ENCODE data around the gene ZNF799.
"Not testable (repeated sequence)": the region's sequence is repeated elsewhere in the genome, so short reads cannot be mapped to it uniquely, and the experiment has no call there.

Gene ZNF799

GRCh38 chr19:12400633-12401502 is at the start of gene ZNF799:
Gene ZNF799, minus strand, starts transcription at chr19:12401271. Its CDS starts 201 bp downstream, at chr19:12401070.
- no peak for FAIRE-seq

DNA sequence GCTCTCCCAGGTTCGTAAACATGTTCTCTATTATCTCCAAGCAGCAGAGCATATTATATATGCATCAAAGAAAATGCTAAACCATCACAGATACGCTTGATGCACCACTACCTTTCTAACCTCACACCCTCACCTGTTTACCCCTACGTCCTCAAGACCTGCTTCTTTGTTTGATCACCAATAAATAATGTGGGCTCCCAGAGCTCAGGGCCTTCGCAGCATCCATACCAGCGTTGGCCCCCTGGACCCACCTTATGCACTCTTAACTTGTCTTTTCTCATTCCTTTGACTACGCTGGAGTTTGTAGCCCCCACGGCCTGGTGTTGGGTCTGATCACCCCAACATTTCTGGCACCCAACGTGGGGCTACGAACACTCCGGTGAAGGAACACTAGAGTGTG is 49.8 kb upstream of the ZNF799 start:
- no peak for FAIRE-seq

- FAIRE-seq = no peak
Measured at GRCh38 chr19:12448808-12449207, 47.7 kb upstream of the ZNF799 start.

DNA sequence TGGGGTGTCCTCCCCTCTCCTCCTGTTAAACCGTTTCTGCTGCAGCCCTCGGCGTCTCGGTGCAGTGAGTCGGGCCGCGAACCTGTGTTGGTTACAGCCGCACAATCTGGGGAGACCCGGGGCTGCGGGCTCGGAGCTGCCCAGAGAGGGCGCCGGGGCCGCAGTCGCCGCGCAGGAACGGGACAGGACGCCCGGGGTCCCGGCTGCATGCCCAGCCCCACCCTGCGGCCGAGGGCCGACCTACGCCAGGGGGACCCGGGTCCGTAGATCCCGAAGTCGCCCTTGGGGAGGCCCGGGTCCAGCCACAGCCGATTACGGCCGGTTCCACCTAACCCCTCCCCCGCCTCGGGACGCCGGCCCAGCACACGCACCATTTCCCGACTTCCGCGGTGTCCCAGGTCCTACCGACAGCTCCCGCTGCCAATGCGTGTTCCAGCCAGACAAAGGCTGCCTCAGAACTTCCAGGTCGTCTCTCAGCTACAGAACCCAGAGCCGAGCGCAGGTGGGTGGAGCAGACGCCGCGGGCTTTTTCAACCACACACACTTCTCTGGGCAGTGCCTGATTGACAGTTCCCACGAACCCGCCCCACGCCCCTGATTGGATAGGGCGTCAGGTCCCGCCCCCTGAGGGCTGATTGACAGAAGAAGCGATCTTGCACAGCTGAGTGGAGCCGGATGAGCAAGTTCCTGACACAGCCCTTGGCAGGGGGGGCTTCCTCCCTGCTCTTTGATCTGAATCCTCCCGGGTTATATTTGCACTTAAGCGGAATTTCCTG is 39.7 kb upstream of the ZNF799 start, which contains the start of gene ZNF443:
Gene ZNF443, minus strand, starts transcription at position 481 of the 776 bp plus-strand sequence. Its CDS starts 107 bp downstream, at position 374.
- FAIRE-seq = peak; percentile 58

DNA sequence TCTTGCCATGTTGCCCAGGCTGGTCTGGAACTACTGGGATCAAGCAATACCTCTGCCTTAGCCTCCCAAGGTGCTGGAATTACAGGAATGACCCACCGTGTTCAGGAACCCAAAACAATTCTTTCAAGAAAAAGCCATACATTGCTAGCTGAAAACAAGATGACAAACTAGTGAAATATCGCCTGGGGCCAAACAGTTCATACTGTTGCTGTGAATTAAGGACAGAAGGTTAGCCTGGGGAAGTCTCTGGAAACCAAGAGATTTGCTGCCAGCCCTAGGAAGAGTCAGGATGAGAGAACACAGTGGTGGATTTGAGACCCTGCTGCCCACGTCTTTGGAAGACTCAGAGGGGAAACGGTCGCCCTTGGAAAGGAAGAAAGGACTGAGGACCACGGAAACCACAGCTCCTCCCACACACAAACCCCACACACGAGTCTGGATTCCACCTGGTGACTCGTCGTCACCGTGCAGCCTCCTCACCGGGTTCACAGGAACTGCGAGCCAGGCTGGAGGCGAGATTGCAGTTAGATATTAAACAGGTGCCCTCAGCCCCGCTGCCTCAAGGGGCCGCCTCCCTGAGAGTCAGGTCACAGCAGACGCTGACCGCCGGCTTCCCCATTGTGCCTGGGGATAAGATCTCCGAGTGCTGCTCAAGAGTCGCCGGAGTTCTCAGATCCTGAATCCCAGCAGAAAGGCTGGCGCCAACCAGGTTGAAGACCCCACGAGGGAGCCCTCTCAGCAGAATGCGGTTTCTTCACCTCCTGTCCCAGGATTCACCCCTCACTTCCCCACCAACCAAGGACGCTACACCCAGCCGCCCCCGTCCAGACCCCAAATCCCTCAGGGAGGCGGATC is 38.8 kb upstream of the ZNF799 start:
- FAIRE-seq = not testable (repeated sequence)

- not testable (repeated sequence) for FAIRE-seq
Measured at GRCh38 chr19:12430726-12431299, 29.7 kb upstream of the ZNF799 start.

DNA sequence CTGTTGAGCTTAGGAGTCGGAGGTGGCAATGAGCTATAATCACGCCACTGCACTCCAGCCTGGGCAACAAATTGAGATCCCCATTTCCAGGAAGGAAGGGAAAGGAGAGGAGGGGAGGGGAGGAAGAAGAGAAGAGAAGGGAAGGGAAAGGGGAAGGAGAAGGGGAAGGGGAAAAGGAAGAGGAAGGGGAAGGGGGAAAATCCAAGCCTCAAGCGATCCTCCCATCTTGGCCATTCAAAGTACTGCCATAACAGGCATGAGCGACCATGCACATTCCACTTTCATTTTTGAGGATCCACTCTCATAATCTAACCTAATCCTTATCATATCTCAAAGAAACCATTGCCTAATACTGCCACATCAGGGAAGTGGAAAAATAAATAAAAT is 24.8 kb upstream of the ZNF799 start:
- no peak for FAIRE-seq

- FAIRE-seq = no peak
Measured at GRCh38 chr19:12425236-12425887, 24.3 kb upstream of the ZNF799 start.

DNA sequence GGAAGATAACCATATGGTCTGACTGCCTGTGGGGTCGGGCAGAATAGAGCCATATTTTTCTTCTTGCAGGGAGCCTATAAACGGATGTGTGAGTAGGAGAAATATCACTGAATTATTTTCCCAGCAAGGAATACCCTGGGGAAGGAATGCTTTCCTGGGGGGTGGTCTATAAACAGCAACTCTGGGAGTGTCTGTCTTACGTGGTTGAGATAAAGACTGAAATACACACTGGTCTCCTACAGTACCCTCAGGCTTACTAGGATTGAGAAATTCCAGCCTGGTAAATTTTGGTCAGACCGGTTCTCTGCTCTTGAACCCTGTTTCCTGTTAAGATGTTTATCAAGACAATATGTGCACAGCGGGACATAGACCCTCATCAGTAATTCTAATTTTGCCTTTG is 16.2 kb upstream of the ZNF799 start:
- FAIRE-seq = not testable (repeated sequence)

DNA sequence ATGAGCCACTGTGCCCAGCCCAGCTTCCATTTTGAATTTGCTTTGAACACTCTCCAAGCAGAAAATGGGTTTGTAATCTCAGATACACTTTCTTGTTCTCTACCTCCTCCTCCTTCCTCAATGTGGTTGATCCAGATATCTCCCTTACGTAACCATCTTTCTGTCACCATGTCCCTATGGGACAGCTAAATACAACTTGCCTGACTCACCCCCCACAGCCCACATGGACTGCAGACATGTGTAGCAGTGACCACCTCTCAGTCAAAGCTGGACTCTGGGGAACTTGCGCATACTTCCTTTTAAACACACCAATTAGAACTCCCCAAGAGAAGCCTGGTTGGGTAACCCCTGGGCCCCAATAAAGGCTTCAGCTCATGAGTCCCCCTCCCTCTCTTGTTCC is 10.8 kb upstream of the ZNF799 start:
- no peak for FAIRE-seq

DNA sequence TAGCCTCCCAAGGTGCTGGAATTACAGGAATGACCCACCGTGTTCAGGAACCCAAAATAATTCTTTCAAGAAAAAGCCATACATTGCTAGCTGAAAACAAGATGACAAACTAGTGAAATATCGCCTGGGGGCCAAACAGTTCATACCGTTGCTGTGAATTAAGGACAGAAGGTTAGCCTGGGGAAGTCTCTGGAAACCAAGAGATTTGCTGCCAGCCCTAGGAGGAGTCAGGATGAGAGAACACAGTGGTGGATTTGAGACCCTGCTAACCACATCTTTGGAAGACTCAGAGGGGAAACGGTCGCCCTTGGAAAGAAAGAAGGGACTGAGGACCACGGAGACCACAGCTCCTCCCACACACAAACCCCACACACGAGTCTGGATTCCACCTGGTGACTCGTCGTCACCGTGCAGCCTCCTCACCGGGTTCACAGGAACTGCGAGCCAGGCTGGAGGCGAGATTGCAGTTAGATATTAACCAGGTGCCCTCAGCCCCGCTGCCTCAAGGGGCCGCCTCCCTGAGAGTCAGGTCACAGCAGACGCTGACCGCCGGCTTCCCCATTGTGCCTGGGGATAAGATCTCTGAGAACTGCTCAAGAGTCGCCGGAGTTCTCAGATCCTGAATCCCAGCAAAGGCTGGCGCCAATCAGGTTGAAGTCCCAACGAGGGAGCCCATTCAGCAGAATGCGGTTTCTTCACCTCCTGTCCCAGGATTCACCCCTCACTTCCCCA is 1.0 kb downstream of the ZNF799 start:
- FAIRE-seq = not testable (repeated sequence)

DNA sequence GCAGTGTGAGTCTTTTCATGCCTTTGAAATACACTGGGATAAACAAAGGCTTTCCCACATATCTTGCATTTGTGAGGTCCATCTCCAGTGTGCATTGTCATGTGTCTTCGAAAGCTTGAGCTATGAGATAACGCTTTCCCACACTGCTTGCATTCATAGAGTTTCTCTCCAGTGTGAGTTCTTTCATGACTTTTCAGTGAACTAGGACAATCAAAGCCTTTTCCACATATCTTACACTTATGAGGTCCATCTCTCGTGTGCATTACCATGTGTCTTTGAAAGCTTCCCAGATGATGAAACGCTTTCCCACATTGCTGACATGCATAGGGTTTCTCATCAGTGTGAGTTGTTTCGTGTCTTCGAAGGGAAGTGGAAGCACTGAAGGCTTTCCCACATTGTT is 9.9 kb downstream of the ZNF799 start:
- not testable (repeated sequence) for FAIRE-seq

- FAIRE-seq = not testable (repeated sequence)
Measured at GRCh38 chr19:12386365-12386764, 14.7 kb downstream of the ZNF799 start.

DNA sequence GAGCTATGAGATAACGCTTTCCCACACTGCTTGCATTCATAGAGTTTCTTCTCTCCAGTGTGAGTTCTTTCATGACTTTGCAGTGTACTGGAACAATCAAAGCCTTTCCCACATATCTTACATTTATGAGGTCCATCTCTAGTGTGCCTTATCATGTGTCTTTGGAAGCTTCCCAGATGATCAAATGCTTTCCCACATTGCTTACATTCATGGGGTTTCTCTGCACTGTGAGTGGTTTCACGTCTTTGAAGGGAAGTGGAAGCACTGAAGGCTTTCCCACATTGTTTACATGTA is 20.7 kb downstream of the ZNF799 start:
- FAIRE-seq = no peak

DNA sequence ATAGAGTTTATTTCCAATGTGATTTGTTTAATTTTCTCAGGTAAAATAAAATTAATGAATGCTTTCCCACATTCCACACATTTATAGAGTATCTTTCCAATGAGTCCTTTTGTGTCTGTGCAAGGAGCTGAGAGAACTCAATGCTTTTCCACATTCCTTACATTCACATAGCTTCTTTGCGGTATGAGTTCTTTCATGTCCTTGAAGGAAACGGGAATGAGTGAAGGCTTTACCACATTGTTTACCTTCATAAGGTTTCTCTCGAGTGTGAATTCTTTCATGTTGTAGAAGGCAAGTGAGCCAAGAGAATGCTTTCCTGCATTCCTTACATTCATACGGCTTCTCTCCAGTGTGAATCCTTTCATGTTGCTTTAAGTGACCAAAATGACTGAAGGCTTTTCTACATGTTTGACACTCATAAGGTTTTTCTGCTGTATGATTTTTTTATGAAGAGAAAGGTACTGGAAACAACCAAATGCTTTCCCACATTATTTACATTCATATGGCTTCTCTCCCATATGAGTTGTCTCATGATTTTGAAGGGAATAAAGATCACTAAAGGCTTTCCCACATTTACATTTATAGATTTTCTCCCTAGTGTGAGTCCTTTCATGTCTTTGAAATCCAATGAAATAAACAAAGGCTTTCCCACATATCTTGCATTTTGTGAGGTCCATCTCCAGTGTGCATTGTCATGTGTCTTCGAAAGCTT is 21.2 kb downstream of the ZNF799 start:
- FAIRE-seq = no peak

DNA sequence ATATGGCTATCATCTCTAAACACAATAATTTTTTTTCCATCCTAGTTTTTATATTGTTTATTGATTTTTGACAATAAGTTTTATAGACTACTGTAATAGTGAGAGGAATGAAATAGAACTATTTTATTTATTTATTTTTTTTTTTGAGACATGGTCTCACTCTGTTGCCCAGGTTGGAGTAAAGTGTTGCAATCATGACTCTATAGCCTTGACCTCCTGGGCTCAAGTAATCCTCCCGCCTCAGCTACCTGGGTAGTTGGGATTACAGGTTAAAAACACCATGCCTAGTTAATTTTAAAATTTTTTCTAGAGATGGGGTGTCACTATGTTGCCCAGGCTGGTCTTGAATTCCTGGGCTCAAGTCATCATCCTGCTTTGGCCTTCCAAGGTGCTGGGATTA is 27.0 kb downstream of the ZNF799 start:
- no peak for FAIRE-seq

DNA sequence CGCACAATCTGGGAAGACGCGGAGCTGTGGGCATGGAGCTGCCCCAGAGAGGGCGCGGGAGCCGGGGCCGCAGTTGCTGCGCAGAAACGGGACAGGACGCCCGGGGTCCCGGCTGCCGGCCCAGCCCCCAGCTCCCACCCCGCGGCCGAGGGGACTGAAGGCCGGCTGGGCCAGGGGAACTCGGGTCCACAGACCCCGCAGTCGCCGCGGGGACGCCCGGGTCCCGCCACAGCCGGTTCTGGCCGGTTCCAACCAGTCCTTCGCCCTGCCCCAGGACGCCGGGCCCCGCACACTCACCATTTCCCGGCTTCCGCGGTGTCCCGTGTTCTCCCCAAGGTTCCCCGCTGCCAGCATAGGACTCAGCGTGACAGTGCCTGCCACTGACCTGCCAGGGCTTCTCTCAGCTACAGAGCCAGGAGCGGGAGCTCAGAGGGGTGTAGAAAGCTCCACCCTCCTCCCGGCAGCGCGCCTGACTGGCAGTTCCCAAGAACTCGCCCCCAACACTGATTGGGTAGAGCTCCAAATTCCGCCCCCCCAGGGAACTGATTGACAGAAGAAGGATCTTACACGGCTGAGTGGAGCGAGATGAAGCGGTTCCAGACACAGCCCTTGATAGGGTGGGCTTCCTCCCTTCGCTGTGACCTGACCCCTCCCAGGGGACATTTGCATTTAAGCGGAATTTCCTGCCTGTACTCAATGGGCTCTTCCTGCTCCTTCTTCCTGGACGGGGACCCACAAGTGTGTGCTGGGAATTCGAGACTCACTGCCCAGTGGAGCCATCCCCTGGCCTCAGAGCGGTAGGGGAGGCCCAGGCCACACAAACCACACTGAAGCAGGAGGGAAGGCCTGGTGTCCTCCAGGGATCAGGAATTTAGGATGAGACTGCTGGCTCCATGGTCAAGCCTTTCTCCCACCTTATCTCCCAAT is 35.6 kb downstream of the ZNF799 start, which contains the start of gene ZNF442:
Gene ZNF442, minus strand, starts transcription at position 448 of the 927 bp plus-strand sequence. CDS start 2,052 bp downstream, outside the sequence.
- no peak for FAIRE-seq

DNA sequence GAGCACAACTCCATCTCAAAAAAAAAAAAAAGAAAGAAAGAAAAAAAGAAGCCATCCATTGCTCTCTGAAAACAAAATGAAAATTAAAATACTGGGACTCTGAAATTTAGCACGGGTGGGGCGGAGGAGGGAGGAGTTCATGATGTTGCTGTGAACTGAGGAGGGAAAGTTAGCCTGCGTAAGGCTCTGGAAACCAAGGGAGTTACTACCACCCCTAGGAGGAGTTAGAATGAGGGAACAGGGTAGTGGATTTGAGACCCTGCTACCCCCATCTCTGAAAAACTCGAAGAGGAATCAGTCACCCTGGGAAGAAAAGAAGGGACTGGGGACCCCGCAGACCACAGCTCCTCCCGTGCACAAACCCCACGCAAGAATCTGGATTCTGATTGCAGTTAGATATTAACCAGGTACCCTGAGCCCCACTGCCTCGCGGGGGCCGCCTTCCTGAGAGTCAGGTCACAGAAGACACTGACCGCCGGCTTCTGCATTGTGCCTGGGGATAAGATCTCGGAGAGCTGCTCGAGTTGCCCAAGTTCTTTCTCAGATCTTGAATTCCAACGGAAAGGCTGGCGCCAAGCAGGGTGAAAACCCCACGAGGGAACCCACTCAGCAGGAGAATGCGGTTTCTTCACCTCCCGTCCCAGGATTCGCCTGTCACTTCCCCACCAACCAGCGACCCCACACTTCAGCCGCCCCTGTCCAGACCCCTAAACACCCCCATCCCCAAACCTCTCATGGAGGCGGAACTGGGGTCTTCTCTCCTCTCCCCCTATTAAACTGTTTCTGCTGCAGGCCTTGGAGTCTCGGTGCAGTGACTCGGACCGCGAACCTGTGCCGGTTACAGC is 36.5 kb downstream of the ZNF799 start:
- no peak for FAIRE-seq

Measured in colon (tissue), 2 donors.